Measurements from ENCODE around the gene CDH15. TPM values are rescaled to one million over a fixed set of nuclear protein-coding genes. Genes with fewer than 3 reads are reported as not detected.
A peak's percentile ranks its signal among the peaks of the same experiment; 100 is the strongest.

CDH15 gene
- total and polyA plus RNA-seq, 2 donors from 2014 or later: 0.22 to 0.31 TPM

- intact Hi-C loops (cut with DNase I): no loop called here
- FAIRE-seq (no peak), DNase-seq (peak in 3 of 5 donors; percentile 29 to 57 (median 57))
- Histone ChIP-seq H3K9ac (ENCODE audit: low read length in 3 of 3) (no peak overlapping the region), H3K27ac (ENCODE audit: low read depth in 2 of 2, low read length in 2 of 2) (no peak overlapping the region), H3K4me3 (ENCODE audit: low read length in 3 of 3) (no peak overlapping the region), H3K36me3 (ENCODE audit: control insufficient read depth in 2 of 3, insufficient read depth in 3 of 3, low read length in 3 of 3) (peaks cover 0 to 5% (median 3%) of the 10 kb centered on the region in 3 donors), H3K9me3 (ENCODE audit: control insufficient read depth in 2 of 3, insufficient read depth in 1 of 3, low read length in 3 of 3) (no peaks in the 10 kb centered on the region), H3K27me3 (ENCODE audit: control insufficient read depth, insufficient read depth, low read length) (no peaks in the 10 kb centered on the region), H3K4me1 (ENCODE audit: control insufficient read depth in 2 of 3, insufficient read depth in 2 of 3, low read depth in 1 of 3, low read length in 3 of 3) (no peaks in the 10 kb centered on the region)
- TF ChIP-seq, protein P1, sequence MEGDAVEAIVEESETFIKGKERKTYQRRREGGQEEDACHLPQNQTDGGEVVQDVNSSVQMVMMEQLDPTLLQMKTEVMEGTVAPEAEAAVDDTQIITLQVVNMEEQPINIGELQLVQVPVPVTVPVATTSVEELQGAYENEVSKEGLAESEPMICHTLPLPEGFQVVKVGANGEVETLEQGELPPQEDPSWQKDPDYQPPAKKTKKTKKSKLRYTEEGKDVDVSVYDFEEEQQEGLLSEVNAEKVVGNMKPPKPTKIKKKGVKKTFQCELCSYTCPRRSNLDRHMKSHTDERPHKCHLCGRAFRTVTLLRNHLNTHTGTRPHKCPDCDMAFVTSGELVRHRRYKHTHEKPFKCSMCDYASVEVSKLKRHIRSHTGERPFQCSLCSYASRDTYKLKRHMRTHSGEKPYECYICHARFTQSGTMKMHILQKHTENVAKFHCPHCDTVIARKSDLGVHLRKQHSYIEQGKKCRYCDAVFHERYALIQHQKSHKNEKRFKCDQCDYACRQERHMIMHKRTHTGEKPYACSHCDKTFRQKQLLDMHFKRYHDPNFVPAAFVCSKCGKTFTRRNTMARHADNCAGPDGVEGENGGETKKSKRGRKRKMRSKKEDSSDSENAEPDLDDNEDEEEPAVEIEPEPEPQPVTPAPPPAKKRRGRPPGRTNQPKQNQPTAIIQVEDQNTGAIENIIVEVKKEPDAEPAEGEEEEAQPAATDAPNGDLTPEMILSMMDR (IDR thresholded peaks at IDR 0.05; ENCODE audit: borderline replicate concordance, extremely low read depth, insufficient read depth): no peak
Measured at GRCh38 chr16:89135971-89136765, 35.4 kb upstream of the CDH15 start.

- intact Hi-C loops (cut with DNase I): no loop called here
- FAIRE-seq (no peak), DNase-seq (peak in 1 of 5 donors; percentile 60)
- Histone ChIP-seq H3K27ac (ENCODE audit: low read depth in 2 of 2, low read length in 2 of 2) (no peak overlapping the region), H3K4me1 (ENCODE audit: control insufficient read depth in 2 of 3, insufficient read depth in 2 of 3, low read depth in 1 of 3, low read length in 3 of 3) (no peaks in the 10 kb centered on the region), H3K9me3 (ENCODE audit: control insufficient read depth in 2 of 3, insufficient read depth in 1 of 3, low read length in 3 of 3) (no peaks in the 10 kb centered on the region), H3K27me3 (ENCODE audit: control insufficient read depth, insufficient read depth, low read length) (no peaks in the 10 kb centered on the region), H3K9ac (ENCODE audit: low read length in 3 of 3) (no peak overlapping the region), H3K4me3 (ENCODE audit: low read length in 3 of 3) (no peak overlapping the region), H3K36me3 (ENCODE audit: control insufficient read depth in 2 of 3, insufficient read depth in 3 of 3, low read length in 3 of 3) (peaks cover 0 to 5% (median 3%) of the 10 kb centered on the region in 3 donors)
- TF ChIP-seq, protein P1 (IDR thresholded peaks at IDR 0.05; ENCODE audit: borderline replicate concordance, extremely low read depth, insufficient read depth): no peak
Measured at GRCh38 chr16:89136931-89137330, 34.6 kb upstream of the CDH15 start.

GRCh38 chr16:89137666-89138512 lies 33.7 kb upstream of the CDH15 start:
- H3K4me3 ChIP-seq (ENCODE audit: low read length in 3 of 3): no peak overlapping the region
- intact Hi-C loops (cut with DNase I): no loop called here

More at GRCh38 chr16:89137666-89138512, 33.7 kb upstream of the CDH15 start:
- Histone ChIP-seq H3K9me3 (ENCODE audit: control insufficient read depth in 2 of 3, insufficient read depth in 1 of 3, low read length in 3 of 3) (no peaks in the 10 kb centered on the region), H3K36me3 (ENCODE audit: control insufficient read depth in 2 of 3, insufficient read depth in 3 of 3, low read length in 3 of 3) (peaks cover 0 to 5% (median 3%) of the 10 kb centered on the region in 3 donors), H3K9ac (ENCODE audit: low read length in 3 of 3) (no peak overlapping the region), H3K4me1 (ENCODE audit: control insufficient read depth in 2 of 3, insufficient read depth in 2 of 3, low read depth in 1 of 3, low read length in 3 of 3) (no peaks in the 10 kb centered on the region), H3K27me3 (ENCODE audit: control insufficient read depth, insufficient read depth, low read length) (no peaks in the 10 kb centered on the region), H3K27ac (ENCODE audit: low read depth in 2 of 2, low read length in 2 of 2) (no peak overlapping the region)
- peak in 1 of 5 donors; percentile 69 for DNase-seq
- TF ChIP-seq, protein P1 (IDR thresholded peaks at IDR 0.05; ENCODE audit: borderline replicate concordance, extremely low read depth, insufficient read depth): no peak
- no peak for FAIRE-seq
